ENCODE measurements around the gene MASP1. TPM values are rescaled to one million over a fixed set of nuclear protein-coding genes. Genes with fewer than 3 reads are reported as not detected.

Gene MASP1
- total RNA-seq, 1 experiment from 2014 or later, result 1.0 TPM

- no CpG with 5 or more reads among the region's 8 CpGs for WGBS (ENCODE audit: extremely low coverage, insufficient read length, low lambda C conversion rate)
- Histone ChIP-seq H2BK20ac (ENCODE audit: low read depth, low read length, poor library complexity, severe bottlenecking) (no peak overlapping the region), H2BK12ac (ENCODE audit: insufficient read length, low read depth, low read length) (no peak overlapping the region), H3T11ph (ENCODE audit: low read length) (no peak overlapping the region), H3K18ac (ENCODE audit: insufficient read length, low read depth, low read length) (no peak overlapping the region), H2BK15ac (ENCODE audit: low read depth, low read length) (no peak overlapping the region), H4K91ac (ENCODE audit: insufficient read length, low read depth, low read length) (no peak overlapping the region), H4K8ac (replicated peaks; ENCODE audit: insufficient read length, low read depth, low read length) (no peak overlapping the region), H2BK5ac (ENCODE audit: insufficient read length, low read length) (no peak overlapping the region), H3K9ac (ENCODE audit: extremely low read depth, insufficient read length, low read length) (no peak overlapping the region), H3K27ac (ENCODE audit: insufficient read length, low read depth, low read length) (no peak overlapping the region), H3K4me2 (ENCODE audit: insufficient read depth, insufficient read length, low read length) (no peak overlapping the region), H3K4me1 (ENCODE audit: insufficient read depth, low read length) (peaks cover 7% of the 10 kb centered on the region; the same call in 1 of the 2 replicates), H2AK5ac (ENCODE audit: insufficient read length, low read length) (no peak overlapping the region), H3K27me3 (ENCODE audit: insufficient read depth, low read length) (no peaks in the 10 kb centered on the region), H4K5ac (ENCODE audit: insufficient read length, low read depth, low read length) (no peak overlapping the region), H3K9me3 (ENCODE audit: control insufficient read depth, low read depth, low read length) (no peaks in the 10 kb centered on the region), H3K79me1 (ENCODE audit: insufficient read depth, low read depth, low read length, poor library complexity, severe bottlenecking) (no peaks in the 10 kb centered on the region), H3K14ac (ENCODE audit: insufficient read depth, low read length) (no peak overlapping the region), H3K23me2 (ENCODE audit: insufficient read length, low read depth, low read length, poor library complexity, severe bottlenecking) (peaks cover 7% of the 10 kb centered on the region), H3K56ac (ENCODE audit: insufficient read length, low read depth, low read length) (no peak overlapping the region), H3K23ac (ENCODE audit: insufficient read length, low read depth, low read length) (no peak overlapping the region), H2BK120ac (ENCODE audit: low read depth, low read length, poor library complexity, severe bottlenecking) (no peak overlapping the region), H3K4ac (ENCODE audit: low read depth, low read length) (no peak overlapping the region), H3K79me2 (ENCODE audit: insufficient read depth, low read length) (no peaks in the 10 kb centered on the region), H4K20me1 (ENCODE audit: control insufficient read depth, insufficient read depth, insufficient read length) (no peaks in the 10 kb centered on the region), H2AFZ (ENCODE audit: low read length) (no peak overlapping the region)
- no peak overlapping the region for H3K4me3 Mint-ChIP-seq
- TF ChIP-seq CTCF (conservative IDR thresholded peaks at IDR 0.05), result no peak
- no peak for DNase-seq
- peaks cover 30 to 38% of the 10 kb centered on the region in 2 experiments for H3K4me1 Mint-ChIP-seq
- H3K9me3 Mint-ChIP-seq, result no peaks in the 10 kb centered on the region
- H3K36me3 Mint-ChIP-seq (ENCODE audit: insufficient read depth in 1 of 3, low read depth in 3 of 3), result peaks cover 0 to 3% (median 0%) of the 10 kb centered on the region in 3 experiments; a peak in 1 of 7 replicates
- H3K27me3 Mint-ChIP-seq (ENCODE audit: low read depth), result peaks cover 19% of the 10 kb centered on the region
- H3K27ac Mint-ChIP-seq, result no peak overlapping the region
Observed at GRCh38 chr3:187288131-187288854, 3.2 kb downstream of the MASP1 start.

All from H9 (cell line).